Daoy (cell line): Measurements from ENCODE around the gene CDKN1B. TPM values are rescaled to one million over a fixed set of nuclear protein-coding genes. Genes with fewer than 3 reads are reported as not detected.

ENCODE experiments used
- DNase-seq: peaks from one replicate; pipeline ENCODE4 v3.0.0-alpha.2; 2015; ENCODE audit warnings: low read depth
- total RNA-seq: library from RNA; depleted of rRNA; stranded (reverse); fragments of >200 nt; shearing (Covaris generic); gene quantifications from 2 replicates; pipeline ENCODE4 v1.2.3, GENCODE V29; 2014; rRNA removed

CDKN1B gene
- total RNA-seq, 1 experiment from 2014 or later: 29.7 TPM

GRCh38 chr12:12759234-12759915, 42.2 kb downstream of the CDKN1B start:
- no peak for DNase-seq

- no peak for DNase-seq
Measured at GRCh38 chr12:12764824-12765223, 47.7 kb downstream of the CDKN1B start.

- no peak for DNase-seq
Measured at GRCh38 chr12:12770262-12770661, 53.1 kb downstream of the CDKN1B start.

Other genes with a start within 250 kb of the CDKN1B start
- gene DUSP16, start 154.5 kb upstream of the CDKN1B start, total RNA-seq: 4.6 and 4.8 TPM in 2 replicates
- gene CREBL2, start 105.5 kb upstream of the CDKN1B start, total RNA-seq: 7.7 and 8.2 TPM in 2 replicates
- 0.40 TPM in 1 of 2 replicates, not detected in the other for gene GPR19, start 21.2 kb upstream of the CDKN1B start, total RNA-seq
- gene APOLD1, start 68.3 kb downstream of the CDKN1B start, total RNA-seq: 8.4 and 10.2 TPM in 2 replicates
- gene DDX47, start 96.0 kb downstream of the CDKN1B start, total RNA-seq: 229 and 269 TPM in 2 replicates
- gene GPRC5A, start 174.2 kb downstream of the CDKN1B start, total RNA-seq: 7.0 and 10.5 TPM in 2 replicates
- not detected in 2 replicates for gene GPRC5D, start 234.8 kb downstream of the CDKN1B start, total RNA-seq